K562 (cell line): ENCODE data around the gene EMILIN1.

ENCODE experiments used
- CHD2 ChIP-seq: IDR thresholded peaks from 2 replicates; pipeline ENCODE4 v1.6.1; 2011; ENCODE audit warnings: low read depth, low read length
- HNRNPL ChIP-seq: fragments of 200-400 bp; formaldehyde crosslinking; IDR thresholded peaks from 2 replicates; pipeline ENCODE4 v1.6.1; 2017; ENCODE audit warnings: low read depth, mild to moderate bottlenecking, low read length
- KDM1A ChIP-seq, 2 experiments: fragments of 450-650 bp; IDR thresholded peaks; 2 replicates each; pipeline ENCODE4 v1.6.1; 2016; ENCODE audit warnings: mild to moderate bottlenecking in 2 of 2
- NCOA4 ChIP-seq: fragments of 450-650 bp; IDR thresholded peaks from 2 replicates; pipeline ENCODE4 v1.6.1; 2018; ENCODE audit warnings: mild to moderate bottlenecking; ENCODE audit not compliant: partially characterized antibody
- POU5F1 ChIP-seq: fragments of 150-350 bp; IDR thresholded peaks from 2 replicates; pipeline ENCODE4 v1.6.1; 2014; ENCODE audit warnings: borderline replicate concordance, low read length, low read depth, mild to moderate bottlenecking; ENCODE audit not compliant: partially characterized antibody
- ZNF121 ChIP-seq: sonication (generic); formaldehyde crosslinking; conservative IDR thresholded peaks from 2 replicates; pipeline ENCODE4 v1.8.0; 2022; ENCODE audit warnings: missing genetic modification reagents
- TF ChIP-seq, protein P1 (sequence below): fragments of 450-650 bp; IDR thresholded peaks from 2 replicates; pipeline ENCODE4 v1.6.1; 2016; ENCODE audit warnings: missing biosample characterization, missing genetic modification characterization
- TF ChIP-seq, protein P2 (sequence below), 3 experiments: IDR thresholded peaks in 2 of 3; conservative IDR thresholded peaks in 1 of 3; 2 replicates each; pipeline ENCODE4 v1.5.1; 2011 to 2012; ENCODE audit warnings: low read length in 3 of 3, mild to moderate bottlenecking in 3 of 3, control low read depth in 2 of 3, improper control_type of control experiment in 1 of 3, inconsistent platforms in 1 of 3, low read depth in 1 of 3, mixed read lengths in 1 of 3, moderate library complexity in 1 of 3; ENCODE audit not compliant: insufficient read depth in 2 of 3

DNA sequence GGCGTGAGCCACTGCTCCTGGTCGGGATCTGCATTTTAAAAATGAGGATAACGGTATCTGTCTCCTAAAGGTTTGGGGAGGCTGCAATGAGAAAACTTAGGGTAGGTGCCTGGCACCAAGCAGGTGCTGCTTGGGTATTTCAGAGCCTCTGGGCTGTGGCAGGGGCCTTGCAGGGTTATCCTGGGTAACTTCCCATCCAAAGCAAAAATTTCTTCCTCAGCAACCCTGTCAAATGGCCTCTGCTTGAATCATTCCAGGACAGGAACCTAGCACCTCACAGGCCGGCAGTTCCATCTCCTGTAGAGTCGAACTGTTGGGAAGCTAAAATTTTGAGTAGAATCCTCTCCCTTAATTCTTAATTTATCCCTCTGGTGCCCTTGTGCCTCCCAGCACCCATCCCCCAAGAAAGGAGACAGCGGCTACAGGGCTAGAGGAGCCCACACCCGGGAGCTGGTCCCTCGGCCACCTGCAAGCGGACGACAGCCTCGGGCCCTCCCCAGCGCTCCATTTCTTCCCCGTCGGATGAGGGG, 39.6 kb downstream of the EMILIN1 start:
- TF ChIP-seq, protein P1, sequence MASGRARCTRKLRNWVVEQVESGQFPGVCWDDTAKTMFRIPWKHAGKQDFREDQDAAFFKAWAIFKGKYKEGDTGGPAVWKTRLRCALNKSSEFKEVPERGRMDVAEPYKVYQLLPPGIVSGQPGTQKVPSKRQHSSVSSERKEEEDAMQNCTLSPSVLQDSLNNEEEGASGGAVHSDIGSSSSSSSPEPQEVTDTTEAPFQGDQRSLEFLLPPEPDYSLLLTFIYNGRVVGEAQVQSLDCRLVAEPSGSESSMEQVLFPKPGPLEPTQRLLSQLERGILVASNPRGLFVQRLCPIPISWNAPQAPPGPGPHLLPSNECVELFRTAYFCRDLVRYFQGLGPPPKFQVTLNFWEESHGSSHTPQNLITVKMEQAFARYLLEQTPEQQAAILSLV (tag): no peak
- TF ChIP-seq CHD2: no peak
- no peak for TF ChIP-seq ZNF121
- TF ChIP-seq, protein P2, sequence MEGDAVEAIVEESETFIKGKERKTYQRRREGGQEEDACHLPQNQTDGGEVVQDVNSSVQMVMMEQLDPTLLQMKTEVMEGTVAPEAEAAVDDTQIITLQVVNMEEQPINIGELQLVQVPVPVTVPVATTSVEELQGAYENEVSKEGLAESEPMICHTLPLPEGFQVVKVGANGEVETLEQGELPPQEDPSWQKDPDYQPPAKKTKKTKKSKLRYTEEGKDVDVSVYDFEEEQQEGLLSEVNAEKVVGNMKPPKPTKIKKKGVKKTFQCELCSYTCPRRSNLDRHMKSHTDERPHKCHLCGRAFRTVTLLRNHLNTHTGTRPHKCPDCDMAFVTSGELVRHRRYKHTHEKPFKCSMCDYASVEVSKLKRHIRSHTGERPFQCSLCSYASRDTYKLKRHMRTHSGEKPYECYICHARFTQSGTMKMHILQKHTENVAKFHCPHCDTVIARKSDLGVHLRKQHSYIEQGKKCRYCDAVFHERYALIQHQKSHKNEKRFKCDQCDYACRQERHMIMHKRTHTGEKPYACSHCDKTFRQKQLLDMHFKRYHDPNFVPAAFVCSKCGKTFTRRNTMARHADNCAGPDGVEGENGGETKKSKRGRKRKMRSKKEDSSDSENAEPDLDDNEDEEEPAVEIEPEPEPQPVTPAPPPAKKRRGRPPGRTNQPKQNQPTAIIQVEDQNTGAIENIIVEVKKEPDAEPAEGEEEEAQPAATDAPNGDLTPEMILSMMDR (IDR thresholded peaks at IDR 0.05 in 2 of 3, conservative IDR thresholded peaks at IDR 0.05 in 1 of 3; ENCODE audit: insufficient read depth in 2 of 3, low read depth in 1 of 3, low read length in 3 of 3): no peak
- TF ChIP-seq POU5F1: no peak
- no peak for TF ChIP-seq NCOA4
- TF ChIP-seq HNRNPL: no peak
- TF ChIP-seq KDM1A (IDR thresholded peaks at IDR 0.05): no peak
